PC-3 (cell line): ENCODE results near the gene ZNF513.

ENCODE experiments used
- EZH2 ChIP-seq: fragments of 300-600 bp; sonication (generic); IDR thresholded peaks from one replicate; pipeline ENCODE4 v1.6.1; 2017; ENCODE audit warnings: antibody characterized with exemption, mild to moderate bottlenecking, low read length; ENCODE audit not compliant: unreplicated experiment
- EZH2phosphoT487 ChIP-seq: fragments of 300-600 bp; sonication (generic); IDR thresholded peaks from 2 replicates; pipeline ENCODE4 v1.6.1; 2018; ENCODE audit warnings: mild to moderate bottlenecking, antibody characterized with exemption, low read length, borderline replicate concordance
- TF ChIP-seq, protein P1 (sequence below): fragments of 300-600 bp; sonication (generic); conservative IDR thresholded peaks from 2 replicates; pipeline ENCODE4 v1.5.1; 2017; ENCODE audit warnings: antibody characterized with exemption, low read depth, mild to moderate bottlenecking, low read length

DNA sequence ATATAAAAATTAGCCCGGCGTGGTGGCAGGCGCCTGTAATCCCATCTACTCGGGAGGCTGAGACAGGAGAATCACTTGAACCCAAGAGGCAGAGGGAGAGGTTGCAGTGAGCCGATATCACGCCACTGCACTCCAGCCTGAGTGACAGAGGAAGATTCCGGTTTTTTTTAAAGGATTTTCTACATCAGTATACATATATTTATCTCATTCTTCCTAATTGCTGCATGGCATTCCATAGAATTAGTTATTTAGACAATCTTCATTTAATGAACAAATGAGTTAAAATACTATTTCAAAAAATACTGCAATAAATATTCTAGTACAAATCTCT, 26.0 kb downstream of the ZNF513 start:
- TF ChIP-seq, protein P1, sequence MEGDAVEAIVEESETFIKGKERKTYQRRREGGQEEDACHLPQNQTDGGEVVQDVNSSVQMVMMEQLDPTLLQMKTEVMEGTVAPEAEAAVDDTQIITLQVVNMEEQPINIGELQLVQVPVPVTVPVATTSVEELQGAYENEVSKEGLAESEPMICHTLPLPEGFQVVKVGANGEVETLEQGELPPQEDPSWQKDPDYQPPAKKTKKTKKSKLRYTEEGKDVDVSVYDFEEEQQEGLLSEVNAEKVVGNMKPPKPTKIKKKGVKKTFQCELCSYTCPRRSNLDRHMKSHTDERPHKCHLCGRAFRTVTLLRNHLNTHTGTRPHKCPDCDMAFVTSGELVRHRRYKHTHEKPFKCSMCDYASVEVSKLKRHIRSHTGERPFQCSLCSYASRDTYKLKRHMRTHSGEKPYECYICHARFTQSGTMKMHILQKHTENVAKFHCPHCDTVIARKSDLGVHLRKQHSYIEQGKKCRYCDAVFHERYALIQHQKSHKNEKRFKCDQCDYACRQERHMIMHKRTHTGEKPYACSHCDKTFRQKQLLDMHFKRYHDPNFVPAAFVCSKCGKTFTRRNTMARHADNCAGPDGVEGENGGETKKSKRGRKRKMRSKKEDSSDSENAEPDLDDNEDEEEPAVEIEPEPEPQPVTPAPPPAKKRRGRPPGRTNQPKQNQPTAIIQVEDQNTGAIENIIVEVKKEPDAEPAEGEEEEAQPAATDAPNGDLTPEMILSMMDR: no peak
- TF ChIP-seq EZH2phosphoT487 (no peak), EZH2 (no peak)
